ENCODE results near the gene LGR4.
"Not testable (repeated sequence)": the region's sequence is repeated elsewhere in the genome, so short reads cannot be mapped to it uniquely, and the experiment has no call there.

The LGR4 gene, protein sequence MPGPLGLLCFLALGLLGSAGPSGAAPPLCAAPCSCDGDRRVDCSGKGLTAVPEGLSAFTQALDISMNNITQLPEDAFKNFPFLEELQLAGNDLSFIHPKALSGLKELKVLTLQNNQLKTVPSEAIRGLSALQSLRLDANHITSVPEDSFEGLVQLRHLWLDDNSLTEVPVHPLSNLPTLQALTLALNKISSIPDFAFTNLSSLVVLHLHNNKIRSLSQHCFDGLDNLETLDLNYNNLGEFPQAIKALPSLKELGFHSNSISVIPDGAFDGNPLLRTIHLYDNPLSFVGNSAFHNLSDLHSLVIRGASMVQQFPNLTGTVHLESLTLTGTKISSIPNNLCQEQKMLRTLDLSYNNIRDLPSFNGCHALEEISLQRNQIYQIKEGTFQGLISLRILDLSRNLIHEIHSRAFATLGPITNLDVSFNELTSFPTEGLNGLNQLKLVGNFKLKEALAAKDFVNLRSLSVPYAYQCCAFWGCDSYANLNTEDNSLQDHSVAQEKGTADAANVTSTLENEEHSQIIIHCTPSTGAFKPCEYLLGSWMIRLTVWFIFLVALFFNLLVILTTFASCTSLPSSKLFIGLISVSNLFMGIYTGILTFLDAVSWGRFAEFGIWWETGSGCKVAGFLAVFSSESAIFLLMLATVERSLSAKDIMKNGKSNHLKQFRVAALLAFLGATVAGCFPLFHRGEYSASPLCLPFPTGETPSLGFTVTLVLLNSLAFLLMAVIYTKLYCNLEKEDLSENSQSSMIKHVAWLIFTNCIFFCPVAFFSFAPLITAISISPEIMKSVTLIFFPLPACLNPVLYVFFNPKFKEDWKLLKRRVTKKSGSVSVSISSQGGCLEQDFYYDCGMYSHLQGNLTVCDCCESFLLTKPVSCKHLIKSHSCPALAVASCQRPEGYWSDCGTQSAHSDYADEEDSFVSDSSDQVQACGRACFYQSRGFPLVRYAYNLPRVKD

DNA sequence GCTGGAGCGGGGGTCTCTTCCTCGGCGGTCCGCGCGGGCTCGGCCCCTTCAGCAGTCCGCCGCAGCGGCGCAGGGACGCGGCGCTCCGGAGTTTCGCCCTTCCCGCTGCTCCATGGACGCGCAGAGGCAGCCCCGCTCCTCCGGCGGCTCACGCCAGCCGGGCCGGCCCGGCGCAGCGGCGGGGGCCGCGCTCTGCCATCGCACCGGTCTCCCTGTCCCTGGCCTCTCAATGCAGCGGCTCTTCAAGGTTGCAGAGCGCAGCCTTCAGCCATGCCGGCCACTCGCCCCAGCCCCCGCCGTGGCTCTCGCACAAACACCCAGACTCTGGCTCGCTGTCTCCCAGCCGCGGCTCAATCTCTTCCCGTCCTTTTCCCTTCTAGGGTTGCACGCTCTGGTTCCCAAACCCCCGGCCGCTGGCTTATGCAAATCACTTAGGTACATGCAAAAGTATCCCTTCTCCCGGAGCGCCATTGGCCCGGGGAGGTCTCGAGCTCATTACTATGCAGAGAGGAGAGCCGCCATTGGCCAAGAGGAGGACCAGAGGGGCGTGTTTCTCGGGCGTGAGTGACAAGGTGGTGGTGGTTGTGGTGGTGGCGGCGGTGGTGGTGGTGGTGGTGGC is at the start of gene LGR4:
Gene LGR4, minus strand, starts transcription at position 393 of the 619 bp plus-strand sequence. CDS start 488 bp downstream, outside the sequence.
- DNase-seq, result peak; percentile 95

DNA sequence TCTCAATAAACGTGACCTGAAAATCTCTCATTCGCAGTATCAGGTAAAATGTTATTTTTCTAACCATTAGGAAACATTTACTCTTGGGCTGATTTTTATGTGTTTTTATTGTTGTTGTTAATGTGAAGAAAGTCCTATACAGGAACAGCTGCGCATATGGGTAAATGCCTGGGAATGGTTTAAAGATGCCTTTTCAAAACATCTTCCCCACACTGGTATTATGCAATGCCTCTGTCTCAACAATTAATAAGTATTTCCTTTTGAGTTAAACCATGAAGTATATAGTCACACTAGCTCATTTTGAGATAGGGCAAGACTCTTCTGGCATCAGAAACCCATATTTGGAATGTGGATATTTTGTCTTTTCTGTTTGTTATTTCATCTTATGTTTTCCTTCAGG is 47.6 kb upstream of the LGR4 start:
- DNase-seq, result no peak

DNA sequence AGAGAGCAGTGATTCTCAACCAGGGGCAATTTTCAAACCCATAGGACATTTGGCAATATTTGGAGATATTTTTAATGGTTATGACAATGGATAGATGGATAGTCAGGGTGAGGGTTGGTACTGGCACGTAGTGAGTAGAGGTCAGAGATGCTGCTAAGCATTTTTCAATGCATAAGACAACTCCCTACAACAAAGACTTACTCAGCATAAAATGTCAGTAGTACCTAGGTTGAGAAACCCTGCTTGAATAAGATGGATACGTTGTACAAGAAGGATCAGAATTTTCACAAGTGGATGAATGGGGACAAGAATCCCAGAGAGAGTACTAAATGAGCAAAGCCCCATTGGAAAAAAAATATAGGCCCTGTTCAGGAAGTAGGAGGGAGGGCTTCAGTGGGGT is 45.9 kb upstream of the LGR4 start:
- no peak for DNase-seq

DNA sequence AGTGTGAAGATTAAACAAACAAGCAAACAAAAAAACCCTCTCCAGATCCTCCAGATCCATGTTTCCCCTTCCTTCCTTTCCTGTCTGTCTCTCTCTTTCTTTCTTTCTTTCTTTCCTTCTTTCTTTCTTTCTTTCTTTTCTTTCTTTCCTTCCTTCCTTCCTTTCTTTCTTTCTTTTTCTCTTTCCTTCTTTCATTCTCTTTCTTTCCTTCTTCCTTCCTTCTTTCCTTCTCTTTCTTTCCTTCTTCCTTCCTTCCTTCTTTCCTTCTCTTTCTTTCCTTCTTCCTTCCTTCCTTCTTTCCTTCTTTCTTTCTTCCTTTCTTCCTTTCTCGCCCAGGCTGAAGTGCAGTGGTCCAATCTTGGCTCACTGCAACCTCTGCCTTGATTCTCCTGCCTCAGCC is 44.9 kb upstream of the LGR4 start:
- not testable (repeated sequence) for DNase-seq

DNA sequence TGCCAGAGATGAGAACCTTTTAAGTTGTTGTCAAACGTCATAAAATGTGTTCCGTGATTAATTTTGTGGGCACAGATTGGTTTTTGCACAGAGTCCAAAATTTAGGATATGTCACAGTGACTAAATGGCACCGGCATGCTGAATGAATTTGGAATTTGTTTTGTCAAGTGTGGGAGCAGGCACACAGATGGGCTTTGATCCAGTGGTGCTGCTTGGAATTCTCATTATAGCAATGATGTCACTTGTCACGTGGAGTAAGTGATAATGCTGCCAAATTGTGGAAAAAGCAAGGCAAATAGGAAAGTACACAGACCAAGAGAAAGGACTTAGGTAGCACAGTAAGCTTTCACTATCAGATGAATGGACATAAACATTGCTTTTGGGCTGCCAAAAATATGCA is 42.0 kb upstream of the LGR4 start:
- DNase-seq, result peak; percentile 84

DNA sequence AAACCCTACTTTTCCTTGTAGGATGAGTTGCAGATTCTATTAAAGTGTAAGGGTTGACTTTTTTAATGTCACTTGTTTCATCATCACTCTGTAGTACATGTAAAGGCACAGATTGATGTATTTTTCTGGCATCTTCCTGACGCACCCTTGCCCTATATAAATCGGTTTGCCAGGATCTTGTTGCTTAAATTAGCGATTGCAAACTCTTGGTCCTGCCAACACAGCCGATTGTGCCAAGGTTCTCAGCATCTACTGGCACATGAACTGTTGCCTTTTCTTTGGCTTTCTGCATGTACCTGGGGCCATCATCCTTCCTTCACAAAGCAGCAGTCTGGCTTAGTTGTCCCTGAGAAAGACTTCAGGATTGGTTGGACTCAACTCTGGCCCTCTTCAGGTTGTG is 41.5 kb upstream of the LGR4 start:
- DNase-seq, result no peak

DNA sequence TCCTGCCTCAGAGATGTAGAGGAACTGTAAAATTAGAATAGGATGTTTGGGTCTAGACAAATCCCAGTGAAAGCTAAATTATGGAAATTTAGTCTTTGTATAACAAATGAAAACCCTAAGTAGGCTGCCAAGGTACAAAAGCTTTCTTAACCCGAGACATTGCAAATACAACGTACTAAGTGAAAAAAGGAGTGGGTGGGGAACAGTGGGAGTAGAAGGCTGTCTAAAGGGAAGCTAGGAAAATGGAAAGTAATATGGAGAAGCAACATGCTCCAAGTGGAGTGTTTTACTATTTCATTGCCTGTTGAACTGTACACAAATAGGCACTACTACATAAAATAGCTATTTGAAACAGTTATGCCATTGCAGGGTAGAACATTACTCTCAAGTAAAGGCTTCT is 40.8 kb upstream of the LGR4 start:
- DNase-seq, result no peak

DNA sequence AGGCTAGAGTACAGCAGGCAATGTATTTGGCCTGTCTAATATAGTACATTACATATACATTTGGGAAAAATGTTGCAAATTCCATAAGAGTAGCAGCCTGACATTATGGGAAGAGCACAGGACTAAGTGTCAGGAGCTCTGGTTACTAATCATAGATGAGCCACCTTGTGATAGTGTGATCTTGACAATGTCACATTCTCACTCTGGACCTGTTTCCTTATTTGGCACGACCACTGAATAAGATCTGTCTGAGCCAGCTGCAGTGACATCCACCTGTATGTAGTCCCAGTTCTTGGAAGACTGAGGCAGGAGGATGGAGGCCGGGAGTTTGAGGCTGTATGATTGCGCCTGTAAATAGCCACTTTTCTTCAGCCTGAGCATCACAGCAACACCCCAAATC is 39.6 kb upstream of the LGR4 start:
- no peak for DNase-seq

DNA sequence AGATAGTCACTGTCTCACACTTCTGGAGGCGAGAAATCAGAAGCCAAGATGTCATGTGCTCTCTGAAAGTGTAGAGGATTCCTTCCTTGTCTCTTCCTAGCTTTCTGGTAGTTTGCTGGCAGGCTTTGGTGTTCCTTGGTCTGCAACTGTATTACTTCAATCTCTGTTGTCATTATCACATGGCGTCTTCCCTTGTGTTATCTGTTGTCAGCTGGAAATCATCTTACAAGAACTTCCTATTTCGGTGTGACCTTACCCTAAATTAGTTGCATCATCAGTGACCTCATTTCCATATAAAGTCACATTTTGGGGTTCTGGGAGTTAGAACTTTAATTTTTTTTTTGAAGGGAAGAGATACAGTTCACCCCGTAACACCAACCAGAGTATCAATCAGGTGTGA is 37.3 kb upstream of the LGR4 start:
- DNase-seq, result no peak

DNA sequence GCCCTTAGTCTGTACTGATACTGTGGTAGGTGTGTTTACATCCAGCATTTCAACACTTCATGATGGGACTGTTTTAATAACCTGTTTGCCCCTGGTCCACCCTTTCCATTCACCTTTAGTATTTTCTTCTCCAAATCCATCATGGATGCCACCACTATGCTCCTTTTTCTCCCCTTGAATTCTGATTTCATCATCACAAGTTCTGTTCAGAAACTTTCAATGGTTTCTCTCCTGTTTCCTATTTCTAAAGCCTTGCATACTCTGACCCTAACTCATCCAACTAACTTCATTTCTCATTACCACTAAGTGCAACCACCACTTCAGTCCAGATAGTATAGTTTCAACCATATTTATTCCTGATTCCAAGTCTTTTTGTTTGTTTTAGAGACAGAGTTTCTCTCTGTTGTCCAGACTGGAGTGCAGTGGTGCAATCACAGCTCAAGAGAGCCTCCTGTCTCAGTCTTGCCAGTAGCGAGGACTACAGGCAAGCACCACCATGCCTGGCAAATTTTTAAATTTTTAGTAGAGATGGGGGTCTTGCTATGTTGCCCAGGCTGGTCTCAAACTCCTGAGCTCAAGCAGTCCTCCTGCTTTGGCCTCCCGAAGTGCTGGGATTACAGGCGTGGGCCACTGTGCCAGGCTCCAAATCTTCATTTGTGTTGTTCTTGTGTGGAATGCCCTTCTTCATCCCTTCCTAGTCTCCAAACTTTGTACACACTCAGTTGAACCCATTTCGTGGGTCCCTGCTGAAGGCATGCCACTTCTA is 35.1 kb upstream of the LGR4 start:
- DNase-seq, result no peak

DNA sequence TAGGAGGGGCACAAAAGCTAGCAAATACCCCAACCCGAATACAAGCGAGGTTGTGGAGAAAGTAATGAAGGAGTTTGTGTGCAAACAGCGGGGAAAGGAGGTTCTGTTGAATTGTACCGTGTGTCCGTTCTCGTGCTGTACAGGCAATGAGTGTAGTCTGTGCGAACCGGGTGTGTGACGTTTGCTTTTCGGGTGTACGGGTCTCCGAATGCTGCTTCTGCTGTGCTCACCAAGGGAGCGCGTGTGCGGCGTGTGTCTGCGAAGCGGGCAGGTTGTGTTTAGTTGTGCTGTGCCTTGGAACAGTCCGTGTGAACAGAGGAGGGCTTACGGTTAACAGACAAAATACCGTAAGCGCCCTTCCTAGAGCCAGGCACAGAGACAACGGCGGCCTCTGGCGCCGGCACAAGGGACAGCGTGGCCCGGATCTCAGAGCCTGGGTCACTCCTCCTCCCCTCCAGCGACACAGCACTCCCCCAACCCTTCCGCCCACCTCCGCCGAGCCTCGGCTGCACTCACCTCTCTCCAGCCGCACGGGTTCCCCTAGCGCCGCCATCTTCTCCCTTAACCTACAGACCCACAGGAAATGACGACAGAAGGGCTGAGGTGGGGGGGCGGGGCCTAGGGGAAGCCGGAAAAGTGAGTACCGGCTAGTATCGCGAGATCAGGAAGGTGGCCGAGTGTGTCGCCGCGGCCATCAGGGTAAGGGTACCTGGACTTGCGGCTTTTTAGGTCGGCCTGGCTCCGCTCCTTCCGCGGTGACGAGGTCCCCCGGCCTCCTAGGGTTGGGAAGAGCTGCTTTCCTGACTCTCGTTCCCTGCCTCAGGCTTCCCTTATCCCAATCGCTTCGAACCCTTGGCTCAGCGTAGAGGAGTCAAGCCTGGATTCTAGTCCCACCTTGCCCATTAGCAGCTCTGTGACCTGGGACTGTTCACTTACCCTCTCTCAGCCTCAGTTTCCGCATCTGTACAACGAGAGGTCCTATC is 33.9 kb upstream of the LGR4 start, which contains the start of gene LIN7C:
Gene LIN7C, minus strand, starts transcription at position 570 of the 983 bp plus-strand sequence. Its CDS starts 17 bp downstream, at position 553.
- peak; percentile 96 for DNase-seq

DNA sequence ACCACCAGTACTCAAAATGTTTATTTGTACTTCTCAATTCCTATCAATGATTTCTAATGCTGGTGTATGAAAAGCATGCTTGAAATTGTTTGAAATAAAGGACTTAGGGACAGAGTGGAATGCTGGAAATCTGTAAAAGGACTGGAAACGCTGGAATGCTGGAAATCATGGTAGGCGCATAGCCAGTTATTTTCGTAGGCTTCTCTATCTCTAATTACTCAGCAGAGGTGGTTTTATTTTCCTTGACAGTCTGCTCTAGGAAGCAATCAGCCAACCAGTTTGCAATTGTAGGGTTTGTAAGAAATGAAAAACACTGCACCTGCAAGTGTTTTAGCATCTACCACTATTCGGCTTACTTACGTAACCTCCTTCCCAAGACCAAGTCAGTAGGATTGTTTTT is 33.2 kb upstream of the LGR4 start:
- no peak for DNase-seq

DNA sequence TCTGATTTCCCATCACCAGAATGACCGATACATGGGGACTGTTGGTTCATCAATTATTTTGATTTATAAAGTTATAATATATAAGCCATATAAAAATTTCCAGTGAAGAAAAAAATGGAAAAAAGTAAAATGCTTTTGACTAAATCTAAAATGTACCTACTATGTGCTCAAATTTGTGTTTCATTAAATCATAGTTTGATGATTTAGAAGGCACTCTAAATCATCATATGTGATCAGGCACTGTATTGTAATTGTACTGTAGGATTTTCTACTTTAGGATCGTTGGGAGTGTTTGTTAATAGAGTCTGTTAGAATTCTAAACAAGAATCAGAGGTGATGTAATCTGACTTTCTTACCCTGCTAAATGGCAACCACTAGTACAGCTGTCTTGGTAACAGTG is 31.6 kb upstream of the LGR4 start:
- no peak for DNase-seq

DNA sequence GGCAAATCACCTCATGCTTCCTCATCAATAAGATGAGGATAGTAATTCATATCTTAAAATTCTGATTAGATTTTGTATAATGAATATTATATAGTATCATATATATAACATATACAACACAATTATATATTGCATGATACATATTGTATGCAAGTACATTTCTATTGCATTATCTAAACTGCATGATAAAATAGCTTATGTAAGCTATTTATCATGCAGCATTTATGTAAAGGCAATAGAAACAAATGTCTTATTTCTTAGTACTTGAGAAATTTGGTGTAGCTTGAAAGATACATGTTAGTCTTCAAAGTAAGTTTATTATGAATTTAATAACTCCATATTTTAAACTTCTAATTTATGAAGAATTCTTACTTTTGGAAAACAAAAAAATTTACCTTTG is 28.5 kb upstream of the LGR4 start:
- no peak for DNase-seq

DNA sequence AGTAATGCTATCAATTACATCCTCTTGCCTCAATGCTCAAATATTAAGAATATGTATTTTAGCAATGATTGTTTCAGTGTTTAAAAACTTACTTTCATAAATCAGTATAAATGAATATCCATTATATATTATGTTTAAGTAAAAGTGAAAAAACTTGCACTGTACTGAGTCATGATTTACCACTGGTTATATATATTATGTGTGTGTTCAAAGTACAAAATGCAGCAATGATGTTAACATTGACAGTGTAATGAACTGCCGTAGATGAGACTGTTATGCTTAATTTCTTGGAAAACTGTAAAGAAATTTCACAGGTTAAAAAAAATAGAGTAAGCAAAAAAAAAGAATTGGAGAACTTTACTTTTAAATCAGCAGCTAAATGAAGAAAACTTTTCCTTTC is 25.3 kb upstream of the LGR4 start:
- DNase-seq, result no peak

DNA sequence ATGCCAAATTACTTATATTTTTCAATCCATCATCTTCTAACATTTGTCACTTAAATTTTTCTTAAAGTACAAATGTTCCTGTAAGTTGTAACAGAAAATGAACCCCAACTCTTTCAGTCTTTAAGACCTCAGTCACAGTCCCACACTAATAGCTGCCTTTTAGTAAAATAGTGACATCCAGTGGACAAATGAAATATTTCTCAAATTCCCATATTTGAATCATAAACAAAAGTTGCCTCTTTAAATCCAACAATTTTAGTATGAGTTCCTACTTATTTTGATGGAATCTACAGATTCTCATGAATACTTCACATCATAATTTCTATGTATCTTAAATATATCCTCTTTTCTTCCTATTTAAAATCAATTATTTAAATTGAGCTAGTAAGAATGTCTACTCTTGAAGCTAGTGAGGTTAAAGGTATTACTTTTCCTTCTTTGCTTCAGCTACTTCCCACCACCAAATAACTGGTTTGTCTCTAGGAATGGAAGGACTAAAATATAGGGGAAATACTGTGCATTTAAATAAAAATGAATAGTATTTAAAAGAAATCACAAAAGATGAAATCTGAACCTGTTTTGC is 24.8 kb upstream of the LGR4 start:
- peak; percentile 30 for DNase-seq

DNA sequence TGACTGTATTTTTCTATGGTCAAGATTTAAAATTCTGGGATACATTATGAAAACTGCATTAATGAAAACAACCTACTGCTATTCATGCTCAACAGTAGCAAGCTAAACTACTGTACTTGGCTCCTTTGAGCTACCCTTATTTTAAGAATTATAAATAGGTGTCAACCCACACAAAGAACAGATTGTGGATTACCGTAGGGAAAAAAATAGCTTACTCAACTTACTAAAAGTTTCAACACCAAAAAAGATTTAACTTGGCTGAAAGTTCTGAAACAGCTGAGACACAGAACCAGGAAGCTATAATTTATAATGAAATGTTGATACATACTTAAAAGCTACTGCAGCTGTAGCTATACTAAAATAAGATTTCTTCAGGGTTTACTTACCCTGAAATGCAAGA is 23.9 kb upstream of the LGR4 start:
- no peak for DNase-seq

DNA sequence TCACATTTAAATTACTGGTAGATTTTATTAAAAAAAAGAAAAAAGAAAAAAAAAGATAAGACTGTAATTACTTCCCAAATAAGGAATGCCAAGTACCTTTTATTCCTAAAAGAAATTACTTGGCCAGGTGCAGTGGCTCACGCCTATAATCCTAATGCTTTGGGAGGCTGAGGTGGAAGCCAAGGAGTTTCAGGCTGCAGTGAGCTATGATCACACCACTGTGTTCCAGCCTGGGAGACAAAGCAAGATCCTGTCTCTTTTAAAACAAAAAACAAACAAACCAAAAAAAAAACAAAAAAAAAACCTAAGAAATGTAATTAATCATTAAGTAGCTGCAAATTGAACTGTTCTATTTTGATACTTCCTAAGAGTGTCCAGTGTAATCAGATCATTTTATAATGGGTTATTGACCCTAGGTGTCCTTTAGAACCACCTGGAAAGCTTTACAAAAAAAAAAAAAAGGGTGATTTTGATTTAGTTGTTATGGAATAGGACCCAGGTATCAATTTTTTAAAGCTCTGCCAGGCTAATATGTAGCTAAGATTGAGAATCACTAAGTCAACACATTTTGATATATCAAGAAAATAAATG is 23.2 kb upstream of the LGR4 start:
- no peak for DNase-seq

DNA sequence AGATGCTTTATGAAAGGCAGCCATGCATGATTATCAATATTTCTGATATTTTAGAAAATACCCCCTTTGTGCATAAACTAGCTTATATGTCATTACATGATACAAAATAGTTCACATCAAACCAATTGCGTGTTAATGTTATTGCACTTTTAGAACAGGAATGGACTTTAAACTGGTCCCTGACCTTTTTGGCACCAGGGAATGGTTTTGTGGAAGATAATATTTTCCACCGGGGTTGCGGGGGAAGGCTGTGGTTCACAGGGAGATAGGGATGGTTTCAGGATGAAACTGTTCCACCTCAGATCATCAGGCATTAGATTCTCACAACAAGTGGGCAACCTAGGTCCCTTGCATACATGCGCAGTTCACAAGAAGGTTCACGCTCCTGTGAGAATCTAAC is 16.5 kb upstream of the LGR4 start:
- DNase-seq, result no peak

DNA sequence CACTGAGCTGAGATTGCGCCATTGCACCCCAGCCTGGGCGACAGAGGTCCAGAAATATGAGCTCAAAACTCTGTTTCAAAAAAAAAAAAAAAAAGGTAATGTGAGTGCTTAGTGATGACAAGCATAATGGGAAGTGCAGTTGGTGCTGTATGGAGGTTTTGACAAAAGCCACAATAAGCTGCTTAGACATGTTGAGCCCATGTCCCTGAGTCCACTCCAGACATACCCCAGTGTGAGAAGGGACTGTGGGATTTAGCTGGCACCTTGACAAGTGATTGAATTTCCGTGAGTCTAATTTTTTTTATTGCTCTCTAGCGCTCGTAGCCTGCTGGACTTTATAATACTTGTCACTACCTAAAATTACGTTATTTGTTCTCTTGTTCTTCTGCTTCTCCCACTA is 15.1 kb upstream of the LGR4 start:
- DNase-seq, result no peak

Data from EL (cell line).